ENCODE data around the gene MRGPRD.

The MRGPRD gene, protein sequence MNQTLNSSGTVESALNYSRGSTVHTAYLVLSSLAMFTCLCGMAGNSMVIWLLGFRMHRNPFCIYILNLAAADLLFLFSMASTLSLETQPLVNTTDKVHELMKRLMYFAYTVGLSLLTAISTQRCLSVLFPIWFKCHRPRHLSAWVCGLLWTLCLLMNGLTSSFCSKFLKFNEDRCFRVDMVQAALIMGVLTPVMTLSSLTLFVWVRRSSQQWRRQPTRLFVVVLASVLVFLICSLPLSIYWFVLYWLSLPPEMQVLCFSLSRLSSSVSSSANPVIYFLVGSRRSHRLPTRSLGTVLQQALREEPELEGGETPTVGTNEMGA
- 0 to 0.09 (median 0) reads per million in 3 donors for total RNA-seq

- Histone ChIP-seq H3K36me3 (ENCODE audit: control insufficient read depth, insufficient read depth, low read length) (no peaks in the 10 kb centered on the region), H3K27me3 (replicated peaks; ENCODE audit: control insufficient read depth, insufficient read depth, low read length, poor library complexity, severe bottlenecking) (no peaks in the 10 kb centered on the region), H3K4me1 (ENCODE audit: control insufficient read depth, insufficient read depth, low read length, poor library complexity, severe bottlenecking) (no peaks in the 10 kb centered on the region), H3K4me3 (ENCODE audit: insufficient read depth, low read depth, low read length, poor library complexity, severe bottlenecking) (no peak within 1 kb of the TSS), H3K27ac (ENCODE audit: insufficient read depth, low read length, poor library complexity, severe bottlenecking) (no peak within 1 kb of the TSS), H3K9me3 (ENCODE audit: control insufficient read depth, low read length) (no peaks in the 10 kb centered on the region)
- no peak for DNase-seq
Observed at GRCh38 chr11:68980776-68981065, at the start of gene MRGPRD. Gene MRGPRD (minus strand): TSS chr11:68980986. CDS start chr11:68980986, 0 bp downstream.

- H3K36me3 ChIP-seq (ENCODE audit: control insufficient read depth, insufficient read depth, low read length), result no peaks in the 10 kb centered on the region
- no peak overlapping the region for H3K27ac ChIP-seq (ENCODE audit: insufficient read depth, low read length, poor library complexity, severe bottlenecking)
- no peak overlapping the region for H3K4me3 ChIP-seq (ENCODE audit: insufficient read depth, low read depth, low read length, poor library complexity, severe bottlenecking)
- no peak for DNase-seq
- H3K9me3 ChIP-seq (ENCODE audit: control insufficient read depth, low read length), result no peaks in the 10 kb centered on the region
- no peaks in the 10 kb centered on the region for H3K27me3 ChIP-seq (replicated peaks; ENCODE audit: control insufficient read depth, insufficient read depth, low read length, poor library complexity, severe bottlenecking)
- H3K4me1 ChIP-seq (ENCODE audit: control insufficient read depth, insufficient read depth, low read length, poor library complexity, severe bottlenecking), result no peaks in the 10 kb centered on the region
Observed at GRCh38 chr11:69030301-69030700, 49.5 kb upstream of the MRGPRD start.

GRCh38 chr11:69027704-69028372 is 47.1 kb upstream of the MRGPRD start:
- Histone ChIP-seq H3K4me1 (ENCODE audit: control insufficient read depth, insufficient read depth, low read length, poor library complexity, severe bottlenecking) (no peaks in the 10 kb centered on the region), H3K36me3 (ENCODE audit: control insufficient read depth, insufficient read depth, low read length) (no peaks in the 10 kb centered on the region), H3K27ac (ENCODE audit: insufficient read depth, low read length, poor library complexity, severe bottlenecking) (no peak overlapping the region), H3K4me3 (ENCODE audit: insufficient read depth, low read depth, low read length, poor library complexity, severe bottlenecking) (no peak overlapping the region), H3K9me3 (ENCODE audit: control insufficient read depth, low read length) (no peaks in the 10 kb centered on the region), H3K27me3 (replicated peaks; ENCODE audit: control insufficient read depth, insufficient read depth, low read length, poor library complexity, severe bottlenecking) (no peaks in the 10 kb centered on the region)
- DNase-seq, result no peak

GRCh38 chr11:69024509-69024908 is 43.7 kb upstream of the MRGPRD start:
- DNase-seq, result no peak
- Histone ChIP-seq H3K27me3 (replicated peaks; ENCODE audit: control insufficient read depth, insufficient read depth, low read length, poor library complexity, severe bottlenecking) (no peaks in the 10 kb centered on the region), H3K4me1 (ENCODE audit: control insufficient read depth, insufficient read depth, low read length, poor library complexity, severe bottlenecking) (no peaks in the 10 kb centered on the region), H3K9me3 (ENCODE audit: control insufficient read depth, low read length) (no peaks in the 10 kb centered on the region), H3K27ac (ENCODE audit: insufficient read depth, low read length, poor library complexity, severe bottlenecking) (no peak overlapping the region), H3K36me3 (ENCODE audit: control insufficient read depth, insufficient read depth, low read length) (no peaks in the 10 kb centered on the region), H3K4me3 (ENCODE audit: insufficient read depth, low read depth, low read length, poor library complexity, severe bottlenecking) (no peak overlapping the region)

GRCh38 chr11:69022260-69022659 is 41.5 kb upstream of the MRGPRD start:
- Histone ChIP-seq H3K27me3 (replicated peaks; ENCODE audit: control insufficient read depth, insufficient read depth, low read length, poor library complexity, severe bottlenecking) (no peaks in the 10 kb centered on the region), H3K27ac (ENCODE audit: insufficient read depth, low read length, poor library complexity, severe bottlenecking) (no peak overlapping the region), H3K4me1 (ENCODE audit: control insufficient read depth, insufficient read depth, low read length, poor library complexity, severe bottlenecking) (no peaks in the 10 kb centered on the region), H3K36me3 (ENCODE audit: control insufficient read depth, insufficient read depth, low read length) (no peaks in the 10 kb centered on the region), H3K4me3 (ENCODE audit: insufficient read depth, low read depth, low read length, poor library complexity, severe bottlenecking) (no peak overlapping the region), H3K9me3 (ENCODE audit: control insufficient read depth, low read length) (no peaks in the 10 kb centered on the region)
- no peak for DNase-seq

- no peak overlapping the region for H3K27ac ChIP-seq (ENCODE audit: insufficient read depth, low read length, poor library complexity, severe bottlenecking)
- H3K4me3 ChIP-seq (ENCODE audit: insufficient read depth, low read depth, low read length, poor library complexity, severe bottlenecking), result no peak overlapping the region
- no peaks in the 10 kb centered on the region for H3K27me3 ChIP-seq (replicated peaks; ENCODE audit: control insufficient read depth, insufficient read depth, low read length, poor library complexity, severe bottlenecking)
- H3K4me1 ChIP-seq (ENCODE audit: control insufficient read depth, insufficient read depth, low read length, poor library complexity, severe bottlenecking), result no peaks in the 10 kb centered on the region
- no peak for DNase-seq
- no peaks in the 10 kb centered on the region for H3K36me3 ChIP-seq (ENCODE audit: control insufficient read depth, insufficient read depth, low read length)
- H3K9me3 ChIP-seq (ENCODE audit: control insufficient read depth, low read length), result no peaks in the 10 kb centered on the region
Observed at GRCh38 chr11:69018924-69019323, 38.1 kb upstream of the MRGPRD start.

DNA sequence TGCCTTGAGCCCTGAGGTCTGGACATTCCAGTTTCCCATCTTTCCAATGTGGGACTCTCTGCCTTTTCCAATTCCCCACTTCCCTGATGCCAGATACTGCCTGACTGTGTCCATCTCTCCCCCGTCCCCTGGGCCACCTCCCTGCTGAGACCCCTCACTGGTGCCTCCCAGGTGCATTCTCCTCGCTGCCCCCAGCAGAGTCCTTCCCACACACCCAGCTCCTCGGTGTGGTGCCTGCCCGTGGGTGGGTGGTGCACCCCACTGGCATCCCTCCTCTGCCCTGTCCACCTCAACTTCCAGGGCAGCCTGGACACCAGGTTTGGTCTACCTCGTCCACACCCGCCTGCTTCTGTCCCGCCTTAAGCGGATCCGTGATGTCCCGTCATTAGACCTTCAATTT is 37.2 kb upstream of the MRGPRD start:
- no peaks in the 10 kb centered on the region for H3K9me3 ChIP-seq (ENCODE audit: control insufficient read depth, low read length)
- H3K36me3 ChIP-seq (ENCODE audit: control insufficient read depth, insufficient read depth, low read length), result no peaks in the 10 kb centered on the region
- peaks cover 8% of the 10 kb centered on the region for H3K4me1 ChIP-seq (ENCODE audit: control insufficient read depth, insufficient read depth, low read length, poor library complexity, severe bottlenecking)
- peaks cover 8% of the 10 kb centered on the region for H3K27me3 ChIP-seq (replicated peaks; ENCODE audit: control insufficient read depth, insufficient read depth, low read length, poor library complexity, severe bottlenecking)
- H3K4me3 ChIP-seq (ENCODE audit: insufficient read depth, low read depth, low read length, poor library complexity, severe bottlenecking), result no peak overlapping the region
- no peak for DNase-seq
- H3K27ac ChIP-seq (ENCODE audit: insufficient read depth, low read length, poor library complexity, severe bottlenecking), result no peak overlapping the region

DNA sequence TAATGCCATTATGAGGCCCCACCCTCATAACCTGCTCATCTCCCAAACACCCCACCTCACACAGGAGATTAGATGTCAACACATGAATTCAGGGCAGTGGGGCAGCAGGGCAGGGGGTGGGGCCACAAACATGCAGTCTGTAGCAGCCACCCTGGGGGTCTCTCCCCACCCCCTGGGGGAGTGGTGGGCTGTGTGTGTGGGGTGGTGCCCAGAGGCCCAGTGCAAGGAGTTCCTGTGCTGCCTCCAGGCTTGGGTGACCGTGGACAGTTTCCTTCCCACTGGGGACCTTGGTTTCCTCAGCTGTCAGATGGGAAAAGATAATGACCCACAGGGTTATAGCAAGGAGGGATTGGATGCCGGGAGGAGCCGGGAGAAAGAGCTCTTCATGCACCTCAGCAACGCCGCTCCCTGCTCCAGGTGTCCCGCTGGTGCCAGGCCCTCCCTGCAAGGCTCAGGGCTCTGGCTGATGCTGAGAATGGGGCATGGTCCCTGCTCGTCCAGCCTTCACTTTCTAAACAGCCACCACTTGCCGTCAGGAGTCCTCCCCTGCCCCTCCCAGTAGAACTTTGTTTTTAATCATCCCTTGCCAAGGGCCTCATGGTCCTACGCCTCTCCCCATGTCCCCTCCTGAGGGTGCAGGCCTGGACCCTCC is 34.2 kb upstream of the MRGPRD start:
- H3K27ac ChIP-seq (ENCODE audit: insufficient read depth, low read length, poor library complexity, severe bottlenecking), result no peak overlapping the region
- H3K4me3 ChIP-seq (ENCODE audit: insufficient read depth, low read depth, low read length, poor library complexity, severe bottlenecking), result no peak overlapping the region
- DNase-seq, result no peak
- H3K36me3 ChIP-seq (ENCODE audit: control insufficient read depth, insufficient read depth, low read length), result no peaks in the 10 kb centered on the region
- no peaks in the 10 kb centered on the region for H3K9me3 ChIP-seq (ENCODE audit: control insufficient read depth, low read length)
- peaks cover 18% of the 10 kb centered on the region for H3K4me1 ChIP-seq (ENCODE audit: control insufficient read depth, insufficient read depth, low read length, poor library complexity, severe bottlenecking)
- H3K27me3 ChIP-seq (replicated peaks; ENCODE audit: control insufficient read depth, insufficient read depth, low read length, poor library complexity, severe bottlenecking), result peaks cover 28% of the 10 kb centered on the region

- DNase-seq, result no peak
- no peaks in the 10 kb centered on the region for H3K36me3 ChIP-seq (ENCODE audit: control insufficient read depth, insufficient read depth, low read length)
- peaks cover 18% of the 10 kb centered on the region for H3K4me1 ChIP-seq (ENCODE audit: control insufficient read depth, insufficient read depth, low read length, poor library complexity, severe bottlenecking)
- H3K9me3 ChIP-seq (ENCODE audit: control insufficient read depth, low read length), result no peaks in the 10 kb centered on the region
- no peak overlapping the region for H3K27ac ChIP-seq (ENCODE audit: insufficient read depth, low read length, poor library complexity, severe bottlenecking)
- no peak overlapping the region for H3K4me3 ChIP-seq (ENCODE audit: insufficient read depth, low read depth, low read length, poor library complexity, severe bottlenecking)
- peaks cover 28% of the 10 kb centered on the region for H3K27me3 ChIP-seq (replicated peaks; ENCODE audit: control insufficient read depth, insufficient read depth, low read length, poor library complexity, severe bottlenecking)
Observed at GRCh38 chr11:69014084-69014851, 33.5 kb upstream of the MRGPRD start.
